Lower leg skin (tissue), 4 donors: ENCODE measurements around the gene CABS1. TPM values are rescaled to one million over a fixed set of nuclear protein-coding genes. Genes with fewer than 3 reads are reported as not detected.

Experiments used
- DNase-seq, 2 donors: peaks; one replicate each; pipeline ENCODE4 v3.0.0-alpha.2; 2019; ENCODE audit warnings: low spot score in 2 of 2
- H3K4me3 ChIP-seq: fragments of 200-600 bp; sonication (generic); 2 replicates; pipeline ENCODE4 v1.5.1; 2017; ENCODE audit warnings: mild to moderate bottlenecking, low read depth; ENCODE audit not compliant: poor library complexity, severe bottlenecking
- CTCF ChIP-seq, 3 donors: fragments of 450-650 bp; IDR thresholded peaks; one replicate each; pipeline ENCODE4 v1.5.1; 2016; ENCODE audit warnings: antibody characterized with exemption in 3 of 3, mild to moderate bottlenecking in 3 of 3, moderate library complexity in 2 of 3
- POLR2A ChIP-seq, 2 donors: fragments of 450-650 bp; IDR thresholded peaks; one replicate each; pipeline ENCODE4 v1.6.1; 2016 to 2017; ENCODE audit warnings: antibody characterized with exemption in 2 of 2, mild to moderate bottlenecking in 1 of 2, moderate library complexity in 1 of 2
- WGBS, 2 donors: methylation state at CpG; one replicate each; pipeline ENCODE4 v1.1.5; 2018; 5-methylcytosine and 5-hydroxymethylcytosine counted together
- intact Hi-C: fragments of 100-400 bp; cut with DNase I; formaldehyde crosslinking; loops from one replicate; pipeline ENCODE4 v1.15.0; 2023; ENCODE audit warnings: low total_unique reads
- total RNA-seq, 4 donors: library from RNA; depleted of rRNA; stranded (reverse); fragments of >200 nt; gene quantifications; one replicate each; pipeline ENCODE4 v1.1.0, GENCODE V29; 2016

Gene CABS1
- total RNA-seq, 4 donors from 2014 or later, result not detected

GRCh38 chr4:70364002-70364401 is 29.2 kb downstream of the CABS1 start:
- no peak for DNase-seq
- no peak overlapping the region for H3K4me3 ChIP-seq
- WGBS, 2 donors, result 90 to 96% methylated on average over 5 of the region's 5 CpGs
- no peak for TF ChIP-seq CTCF (IDR thresholded peaks at IDR 0.05)
- no peak for TF ChIP-seq POLR2A (IDR thresholded peaks at IDR 0.05)
- intact Hi-C loops, result no loop called here

DNA sequence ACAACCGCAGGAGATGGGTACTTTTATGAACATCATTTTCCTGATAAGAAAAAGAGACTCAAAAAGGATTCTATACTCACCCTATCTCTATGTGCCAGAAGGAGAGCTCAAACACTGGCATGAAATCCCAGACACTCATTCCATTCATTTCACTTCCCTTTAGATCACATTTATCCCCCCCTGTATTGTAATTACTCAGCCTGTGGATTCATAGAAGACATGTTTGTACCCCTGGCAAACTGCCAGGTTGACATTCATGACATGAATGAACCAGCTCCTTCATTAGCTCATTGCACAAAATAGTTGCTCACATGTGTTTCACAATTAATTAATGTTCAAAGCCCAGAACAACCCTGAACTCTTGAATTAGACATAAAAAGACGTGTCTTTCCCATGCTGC is 30.7 kb downstream of the CABS1 start:
- no peak for DNase-seq
- TF ChIP-seq POLR2A (IDR thresholded peaks at IDR 0.05) (no peak), CTCF (IDR thresholded peaks at IDR 0.05) (no peak)
- WGBS, 2 donors, result 30 to 40% methylated on average over 2 of the region's 2 CpGs
- H3K4me3 ChIP-seq, result no peak overlapping the region
- intact Hi-C loops, result no loop called here

GRCh38 chr4:70367813-70368212 is 33.0 kb downstream of the CABS1 start:
- H3K4me3 ChIP-seq, result no peak overlapping the region
- 88 to 100% methylated on average over 1 of the region's 1 CpG for WGBS, 2 donors
- TF ChIP-seq POLR2A (IDR thresholded peaks at IDR 0.05), result no peak
- no peak for TF ChIP-seq CTCF (IDR thresholded peaks at IDR 0.05)
- intact Hi-C loops, result no loop called here
- DNase-seq, result no peak

DNA sequence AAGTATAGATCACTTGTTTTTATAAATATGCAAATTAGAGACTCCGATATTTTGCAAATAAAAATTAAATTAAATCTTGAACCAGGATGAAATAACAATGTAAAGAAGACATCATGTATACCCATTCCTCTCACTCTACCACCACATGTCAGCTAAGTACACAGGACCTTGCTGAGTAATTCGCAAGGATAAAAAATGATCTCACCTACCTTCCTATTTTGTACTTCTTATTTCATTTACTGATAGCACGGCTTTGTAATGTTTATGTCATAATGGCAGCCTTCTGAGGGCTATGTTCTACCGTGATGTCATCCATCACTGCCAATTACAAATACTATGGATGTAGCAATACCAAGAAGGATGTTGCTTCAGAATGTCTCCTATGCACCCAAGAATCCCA is 37.2 kb downstream of the CABS1 start:
- 85 to 91% methylated on average over 4 of the region's 4 CpGs for WGBS, 2 donors
- no peak overlapping the region for H3K4me3 ChIP-seq
- TF ChIP-seq CTCF (IDR thresholded peaks at IDR 0.05) (no peak), POLR2A (IDR thresholded peaks at IDR 0.05) (no peak)
- no peak for DNase-seq
- intact Hi-C loops, result no loop called here

- intact Hi-C loops, result no loop called here
These were observed 38.0 kb downstream of the CABS1 start for GRCh38 chr4:70372760-70373159.

More at GRCh38 chr4:70372760-70373159, 38.0 kb downstream of the CABS1 start:
- H3K4me3 ChIP-seq, result no peak overlapping the region
- no peak for TF ChIP-seq CTCF (IDR thresholded peaks at IDR 0.05)
- no peak for TF ChIP-seq POLR2A (IDR thresholded peaks at IDR 0.05)
- no peak for DNase-seq
- WGBS, 2 donors, result 81 to 93% methylated on average over 3 of the region's 3 CpGs
